Brain microvascular endothelial cell (primary cell): Measurements from ENCODE around the gene DYNC2LI1.
"Not testable (repeated sequence)": the region's sequence is repeated elsewhere in the genome, so short reads cannot be mapped to it uniquely, and the experiment has no call there.

Experiments used
- DNase-seq: peaks from one replicate; pipeline ENCODE4 v3.0.0-alpha.2; 2020
- H3K27ac ChIP-seq: fragments of 250-450 bp; sonication (Bioruptor Pico); 2 replicates; pipeline ENCODE4 v1.5.1; 2020; ENCODE audit warnings: mild to moderate bottlenecking, moderate library complexity
- H3K27me3 ChIP-seq: fragments of 250-450 bp; sonication (Bioruptor Pico); replicated peaks from 2 replicates; pipeline ENCODE4 v1.5.1; 2020; ENCODE audit warnings: mild to moderate bottlenecking
- H3K36me3 ChIP-seq: fragments of 250-450 bp; sonication (Bioruptor Pico); replicated peaks from 2 replicates; pipeline ENCODE4 v1.5.1; 2020; ENCODE audit warnings: mild to moderate bottlenecking
- H3K4me3 ChIP-seq: 2 replicates; pipeline ENCODE4 v1.5.1; 2011; ENCODE audit warnings: low read depth, mild to moderate bottlenecking, control low read depth, low read length, moderate library complexity
- CTCF ChIP-seq: IDR thresholded peaks from 2 replicates; pipeline ENCODE4 v1.5.1; 2011; ENCODE audit warnings: low read depth, mild to moderate bottlenecking, moderate library complexity, low read length, control low read depth, inconsistent platforms; ENCODE audit errors: missing control alignments
- in situ Hi-C: cut with HindIII; loops from 2 replicates; pipeline ENCODE4 v1.10.0; 2017; ENCODE audit warnings: low sequenced_read_pairs, low pct_ligation_motif_present

DYNC2LI1 gene

GRCh38 chr2:43773876-43774613, at the start of gene DYNC2LI1:
DYNC2LI1 (plus strand) TSS chr2:43774039; CDS start chr2:43774139, 100 bp downstream.
- H3K4me3 ChIP-seq = peak within 1 kb of the TSS; percentile 84
- H3K36me3 ChIP-seq = no peaks in the 10 kb centered on the region
- TF ChIP-seq CTCF = no peak
- in situ Hi-C loops = no loop called here
- peak within 1 kb of the TSS; percentile 86 for H3K27ac ChIP-seq
- no peaks in the 10 kb centered on the region for H3K27me3 ChIP-seq
- DNase-seq = peak; percentile 89

GRCh38 chr2:43724728-43725526, 48.9 kb upstream of the DYNC2LI1 start:
- in situ Hi-C loops = no loop called here
- H3K4me3 ChIP-seq = no peak overlapping the region
- H3K27ac ChIP-seq = peak overlapping the region; percentile 26
- peak; percentile 35 for DNase-seq
- H3K36me3 ChIP-seq = no peaks in the 10 kb centered on the region
- TF ChIP-seq CTCF = no peak
- H3K27me3 ChIP-seq = no peaks in the 10 kb centered on the region

GRCh38 chr2:43725711-43726246, 48.1 kb upstream of the DYNC2LI1 start:
- H3K27ac ChIP-seq = peak overlapping the region; percentile 26
- in situ Hi-C loops = no loop called here
- TF ChIP-seq CTCF = no peak
- H3K36me3 ChIP-seq = no peaks in the 10 kb centered on the region
- H3K27me3 ChIP-seq = no peaks in the 10 kb centered on the region
- no peak for DNase-seq
- H3K4me3 ChIP-seq = no peak overlapping the region

DNA sequence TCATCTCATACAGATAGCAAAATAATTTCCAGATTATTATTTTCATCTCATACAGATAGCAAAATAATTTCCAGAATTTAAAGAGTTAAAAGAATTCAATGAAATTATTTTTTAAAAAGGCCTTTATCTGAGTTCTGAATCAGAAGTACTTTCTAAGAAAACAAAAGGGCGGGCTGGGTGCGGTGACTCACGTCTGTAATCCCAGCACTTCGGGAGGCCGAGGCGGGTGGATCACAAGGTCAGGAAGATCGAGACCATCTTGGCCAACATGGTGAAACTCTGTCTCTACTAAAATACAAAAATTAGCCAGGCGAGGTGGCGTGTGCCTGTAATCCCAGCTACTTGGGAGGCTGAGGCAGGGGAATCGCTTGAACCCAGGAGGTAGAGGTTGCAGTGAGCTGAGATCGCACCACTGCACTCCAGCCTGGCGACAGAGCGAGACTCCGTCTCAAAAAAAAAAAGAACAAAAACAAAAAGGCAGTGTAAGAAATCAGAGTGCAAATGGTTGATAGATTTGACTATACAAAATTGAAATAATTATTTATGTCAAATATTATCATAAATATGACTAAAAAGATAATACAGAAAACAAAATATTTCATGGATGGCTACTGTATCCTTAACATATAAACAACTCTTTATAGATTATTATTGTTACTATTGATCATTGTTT, 46.7 kb upstream of the DYNC2LI1 start:
- DNase-seq = peak; percentile 94
- H3K27me3 ChIP-seq, H3K36me3 ChIP-seq, H3K4me3 ChIP-seq, in situ Hi-C loops: not testable (repeated sequence)
- peak overlapping the region; percentile 23 for H3K27ac ChIP-seq

DNA sequence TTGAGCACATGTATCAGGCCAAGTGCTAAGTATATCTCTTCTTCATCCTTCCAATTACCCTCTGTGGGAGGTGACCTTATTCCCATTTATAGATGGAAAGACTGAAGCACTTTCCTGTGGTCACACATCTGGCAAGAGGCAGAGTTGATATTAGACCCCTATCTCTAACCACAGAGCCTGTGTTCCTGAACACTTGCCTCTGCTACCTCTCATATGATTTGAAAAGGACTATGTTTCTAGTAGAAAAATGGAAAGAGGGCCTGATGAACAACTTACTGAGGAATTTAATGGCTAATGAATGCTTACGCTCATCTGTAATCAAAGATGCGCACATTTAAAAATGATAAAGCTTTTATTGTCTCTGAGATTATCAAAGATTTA, 46.2 kb upstream of the DYNC2LI1 start:
- Histone ChIP-seq H3K4me3 (no peak overlapping the region), H3K27me3 (no peaks in the 10 kb centered on the region), H3K27ac (no peak overlapping the region), H3K36me3 (no peaks in the 10 kb centered on the region)
- DNase-seq = no peak
- in situ Hi-C loops = no loop called here
- no peak for TF ChIP-seq CTCF

DNA sequence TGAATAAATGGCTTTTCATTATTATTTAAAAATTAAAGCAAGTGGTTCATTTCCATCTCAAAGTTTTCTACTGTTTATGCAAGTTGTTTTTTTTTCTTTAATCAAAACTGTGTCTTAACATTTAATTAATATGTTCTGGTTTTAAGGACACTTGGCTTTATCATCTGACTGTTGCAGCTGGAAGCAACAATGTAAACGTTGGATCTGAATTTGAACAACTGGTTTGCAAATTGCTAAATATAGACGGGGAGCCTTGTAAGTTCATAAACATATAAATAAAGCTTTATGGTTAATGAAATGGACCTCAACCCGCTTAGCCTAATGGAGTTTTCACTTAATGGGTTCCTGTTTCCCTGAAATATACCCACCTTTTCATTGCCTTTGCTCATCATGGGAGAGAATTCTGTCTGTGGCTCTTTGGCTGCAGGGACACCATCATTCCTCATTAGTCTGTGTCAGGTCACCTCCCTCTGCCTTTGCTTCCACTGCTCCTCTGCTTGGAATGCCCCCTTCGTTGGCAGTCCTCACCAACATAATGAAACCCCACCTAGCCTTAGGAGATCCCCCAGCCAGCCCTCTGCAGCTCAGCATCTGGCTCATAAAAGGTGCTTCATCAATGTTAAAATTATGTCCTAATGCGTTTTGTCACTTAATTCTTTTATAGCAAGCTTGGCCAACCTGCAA, 44.2 kb upstream of the DYNC2LI1 start:
- H3K27me3 ChIP-seq = no peaks in the 10 kb centered on the region
- in situ Hi-C loops = no loop called here

More for the DNA sequence above, 44.2 kb upstream of the DYNC2LI1 start:
- H3K36me3 ChIP-seq = no peaks in the 10 kb centered on the region
- TF ChIP-seq CTCF = no peak
- no peak overlapping the region for H3K4me3 ChIP-seq
- no peak overlapping the region for H3K27ac ChIP-seq
- no peak for DNase-seq
